CD4-positive, alpha-beta T cell treated with Interferon alpha-2 for 1 hour (primary cell): ENCODE measurements around the gene SMYD2.
A peak's percentile ranks its signal among the peaks of the same experiment; 100 is the strongest.

Experiments used
- DNase-seq, 2 donors: peaks; one replicate each; pipeline ENCODE4 v3.0.0-alpha.2; 2020 to 2022

Gene SMYD2

GRCh38 chr1:214362188-214362882 is 81.4 kb downstream of the SMYD2 start:
- peak; percentile 1 to 10 for DNase-seq

DNA sequence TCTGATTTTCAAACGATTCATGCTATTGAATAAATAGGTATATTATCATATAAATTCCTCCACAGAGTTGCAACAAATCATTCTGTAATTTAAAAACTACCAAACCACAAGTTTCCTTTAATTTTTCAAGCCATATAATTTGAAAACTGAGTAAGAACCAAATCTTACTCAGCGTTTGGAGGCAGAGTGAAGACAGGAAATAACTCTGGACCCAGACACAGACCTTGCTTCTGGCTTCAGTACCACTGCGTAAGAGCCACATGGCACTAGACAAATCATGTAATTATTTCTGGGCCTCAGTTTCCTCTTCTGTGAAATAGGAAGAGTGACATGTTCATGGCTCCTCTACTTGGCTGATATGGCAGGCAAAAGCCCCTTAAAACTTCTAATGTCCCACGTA is 82.4 kb downstream of the SMYD2 start:
- no peak for DNase-seq

- no peak for DNase-seq
Observed at GRCh38 chr1:214364386-214364785, 83.4 kb downstream of the SMYD2 start.

- DNase-seq = no peak
Observed at GRCh38 chr1:214364786-214365295, 83.9 kb downstream of the SMYD2 start.

DNA sequence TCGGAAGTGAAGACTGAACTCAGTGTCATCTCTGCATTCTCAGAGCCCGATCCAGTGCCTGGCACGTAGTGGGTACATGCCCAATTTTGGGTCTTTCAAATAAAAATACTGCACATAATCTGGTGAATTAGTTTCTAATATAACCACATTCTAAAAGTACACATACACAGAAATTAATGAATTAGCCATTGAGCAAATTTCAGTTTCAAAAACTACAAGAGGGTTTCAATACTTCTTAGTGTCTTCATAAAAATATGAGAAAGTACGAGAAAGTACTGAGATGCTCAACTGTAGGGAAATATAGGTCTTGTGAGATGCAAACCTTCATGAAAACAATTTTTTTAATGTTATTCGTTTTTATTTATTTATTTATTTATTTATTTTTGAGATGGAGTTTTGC is 86.9 kb downstream of the SMYD2 start:
- no peak for DNase-seq

DNA sequence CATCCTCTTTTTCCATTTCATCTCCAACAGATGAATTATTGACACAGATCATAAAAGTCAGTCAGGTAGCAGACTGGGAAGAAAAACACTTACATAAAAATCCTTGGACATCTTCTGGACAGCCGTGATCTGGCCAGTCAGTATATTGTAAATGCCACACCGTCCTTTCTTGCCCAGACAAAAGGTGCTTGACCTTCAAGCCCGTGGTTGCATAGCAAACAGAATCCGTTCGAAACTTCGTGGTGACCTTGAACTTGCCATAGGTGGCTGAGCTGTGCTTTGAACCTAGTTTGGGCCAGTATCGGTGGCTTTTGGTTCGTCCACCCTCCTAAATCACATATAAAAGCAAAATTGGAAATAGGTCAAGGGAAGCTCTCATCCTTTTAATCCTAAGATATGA is 88.4 kb downstream of the SMYD2 start:
- no peak for DNase-seq

DNA sequence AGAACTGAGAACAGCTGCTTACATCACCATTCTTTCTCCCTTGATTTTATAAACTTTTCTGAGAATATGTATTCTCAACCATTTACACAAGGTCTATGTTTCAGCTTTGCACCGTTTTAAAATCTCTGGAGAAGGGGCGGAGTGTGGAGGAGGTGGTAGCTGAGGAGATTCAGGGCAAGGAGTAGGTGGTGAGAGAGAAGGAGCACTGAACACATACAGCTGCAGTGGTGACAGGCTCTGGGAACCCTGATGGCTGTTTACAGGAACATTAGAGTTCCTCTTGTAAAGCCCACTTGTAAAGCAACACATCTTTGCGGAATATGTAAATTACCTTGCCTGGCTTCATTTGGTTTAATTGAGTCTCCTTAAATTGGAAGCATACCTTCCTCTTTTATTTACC is 89.7 kb downstream of the SMYD2 start:
- no peak for DNase-seq

DNA sequence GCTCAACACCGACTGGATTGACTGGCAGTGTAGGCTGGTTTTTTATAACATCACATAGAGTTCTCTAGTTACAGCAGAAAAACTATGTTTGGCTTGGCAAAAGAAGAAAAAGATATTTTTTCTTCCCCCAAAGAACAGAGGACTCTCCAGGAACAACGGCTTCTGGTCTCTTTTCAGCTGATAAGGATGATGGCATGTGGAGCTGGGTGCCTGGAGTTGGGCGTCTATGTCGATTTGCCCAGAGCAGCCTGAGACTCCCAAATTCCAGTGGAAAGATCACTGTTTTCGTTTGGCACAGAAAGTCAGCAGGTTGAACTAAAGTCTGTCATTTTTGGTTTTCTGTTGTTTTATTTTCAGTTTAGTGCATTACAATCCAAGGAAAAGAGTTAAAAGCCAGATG is 91.1 kb downstream of the SMYD2 start:
- no peak for DNase-seq

DNA sequence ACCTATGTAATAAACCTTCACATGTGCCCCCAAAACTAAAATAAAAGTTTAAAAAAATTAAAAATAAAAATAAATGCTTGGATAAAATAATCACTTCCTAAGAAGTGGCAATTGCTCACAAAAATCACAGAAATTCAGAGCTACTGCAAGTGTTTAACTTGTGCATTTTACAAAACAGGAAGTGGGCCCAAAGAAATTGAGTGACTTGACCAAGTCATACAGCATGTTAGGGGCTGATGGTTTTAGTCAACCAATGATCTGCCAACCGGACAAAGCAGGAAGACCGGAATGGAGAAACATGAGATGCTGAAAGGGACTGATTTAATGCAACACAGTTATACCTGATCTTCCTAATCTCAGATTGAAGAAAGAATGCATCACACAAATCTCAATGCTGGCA is 96.5 kb downstream of the SMYD2 start:
- no peak for DNase-seq

- DNase-seq = no peak
Observed at GRCh38 chr1:214377886-214378285, 96.9 kb downstream of the SMYD2 start.

DNA sequence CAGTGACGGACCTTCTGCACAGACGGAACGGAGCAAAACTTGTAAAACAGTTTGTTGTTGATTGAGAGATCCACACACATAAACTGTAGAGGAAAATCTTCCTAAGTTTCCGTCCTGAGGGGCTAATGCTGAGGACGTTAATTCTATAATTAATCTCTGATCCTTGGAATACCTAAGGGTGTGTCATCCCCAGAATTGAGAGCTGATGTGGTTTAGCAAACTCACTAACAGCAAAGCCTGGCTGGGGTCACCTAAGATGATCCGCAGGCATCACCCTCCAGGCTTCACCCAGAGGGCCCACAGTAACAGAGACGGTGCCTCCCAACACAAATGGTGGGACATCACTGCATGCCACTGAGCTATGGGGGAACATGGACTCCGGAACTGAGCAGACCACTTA is 97.5 kb downstream of the SMYD2 start:
- no peak for DNase-seq

DNA sequence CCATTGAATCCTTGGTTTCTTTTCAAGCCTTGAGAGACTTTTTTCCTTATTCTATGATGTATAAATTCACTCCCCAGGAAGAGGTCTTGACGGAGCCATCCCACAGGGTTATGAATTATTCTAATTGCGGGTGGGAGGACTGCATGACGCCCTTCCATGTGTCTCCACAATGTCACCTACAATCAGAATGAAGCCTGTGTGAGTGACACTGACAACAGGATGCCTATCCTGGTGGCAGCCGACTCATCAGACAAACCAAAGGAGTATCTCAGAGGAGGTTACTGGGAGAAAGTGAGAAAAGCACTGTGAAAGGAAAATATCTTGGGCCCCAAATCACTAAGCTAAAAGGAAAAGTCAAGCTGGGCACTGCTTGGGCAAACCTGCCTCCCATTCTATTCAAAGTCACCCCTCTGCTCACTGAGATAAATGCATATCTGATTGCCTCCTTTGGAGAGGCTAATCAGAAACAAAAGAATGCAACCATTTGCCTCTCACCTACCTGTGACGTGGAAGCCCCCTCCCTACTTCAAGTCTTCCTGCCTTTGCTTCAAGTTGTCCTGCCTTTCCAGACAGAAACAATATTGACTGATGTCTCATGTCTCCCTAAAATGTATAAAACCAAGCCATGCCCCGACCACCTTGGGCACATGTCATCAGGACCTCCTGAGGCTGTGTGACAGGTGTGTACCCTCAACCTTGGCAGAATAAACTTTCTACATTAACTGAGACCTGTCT is 98.4 kb downstream of the SMYD2 start:
- DNase-seq = no peak

DNA sequence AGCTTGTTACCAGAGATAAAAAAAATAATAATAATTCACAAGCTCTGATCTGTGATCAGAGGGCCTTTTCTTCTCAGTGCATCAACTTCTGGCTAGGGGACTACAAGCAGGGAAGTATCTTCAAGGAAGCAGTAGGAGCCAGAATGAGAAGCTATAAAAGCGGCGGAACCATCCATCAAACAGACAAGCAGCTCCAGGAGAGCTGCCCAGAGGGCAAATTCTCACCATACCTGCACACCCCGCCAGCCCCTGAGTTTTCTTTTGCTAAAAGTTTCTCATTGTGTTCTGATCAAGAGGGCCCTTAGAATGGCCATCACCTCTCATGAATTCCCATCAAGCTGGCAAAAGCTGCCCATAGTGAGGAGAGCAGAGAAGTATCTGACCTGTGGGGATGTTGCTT is 99.4 kb downstream of the SMYD2 start:
- DNase-seq = no peak

- DNase-seq = no peak
Observed at GRCh38 chr1:214380986-214381695, 100.2 kb downstream of the SMYD2 start.

DNA sequence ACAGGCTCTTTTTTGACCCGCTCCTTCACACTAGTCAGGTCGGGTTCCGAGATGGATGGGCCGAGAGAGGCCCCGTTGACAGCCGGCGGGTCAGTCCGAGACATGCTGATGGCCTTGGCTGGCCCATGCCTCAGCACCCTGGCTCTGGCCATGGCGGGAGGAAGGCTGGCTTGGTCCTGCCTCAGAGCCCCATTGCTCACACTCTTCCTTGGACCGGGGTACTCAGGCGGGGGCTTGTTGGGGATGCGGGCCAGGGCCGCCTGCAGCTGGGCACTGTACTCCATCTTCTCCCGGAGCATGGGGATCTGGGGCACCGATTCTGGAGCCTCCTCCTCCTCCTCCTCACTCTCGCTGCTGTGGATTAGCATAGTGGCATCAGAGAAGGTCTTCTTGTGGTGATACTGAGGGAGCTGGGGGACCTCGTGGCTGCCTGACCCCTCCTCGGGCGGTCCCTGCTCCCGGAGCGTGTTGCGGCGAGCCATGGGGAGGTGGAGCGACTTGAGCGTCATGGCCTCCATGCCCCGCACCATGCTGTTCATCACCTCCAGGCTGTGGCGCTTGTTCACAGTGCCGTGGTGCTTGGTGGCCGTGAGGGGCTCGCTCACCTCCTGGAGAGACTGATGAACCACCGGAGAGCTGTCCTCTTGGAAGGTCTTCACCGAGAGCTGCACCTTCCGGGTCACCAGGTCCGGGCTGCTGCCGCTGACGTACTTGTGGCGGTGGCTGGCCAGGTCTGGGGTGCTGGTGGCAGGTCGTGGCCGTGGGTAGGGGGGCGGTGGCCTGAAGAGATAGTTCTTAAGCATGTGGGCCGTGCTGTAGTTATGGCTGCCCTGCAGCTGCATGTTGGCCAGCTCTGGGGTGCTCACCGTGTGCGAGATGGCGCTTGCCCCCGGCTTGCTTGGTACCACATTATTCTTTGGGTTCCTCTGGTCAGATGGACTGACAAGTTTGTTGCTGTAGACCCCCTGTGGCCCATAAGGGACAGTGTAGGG is 102.7 kb downstream of the SMYD2 start:
- no peak for DNase-seq

GRCh38 chr1:214384373-214385079 is 103.6 kb downstream of the SMYD2 start:
- no peak for DNase-seq

- no peak for DNase-seq
Observed at GRCh38 chr1:214385428-214385827, 104.5 kb downstream of the SMYD2 start.

- no peak for DNase-seq
Observed at GRCh38 chr1:214386333-214386732, 105.4 kb downstream of the SMYD2 start.
